HG03469 (cell line): ENCODE measurements around the gene HOXB2.

ENCODE experiments used
- ATAC-seq: cut with Tn5 transposase; IDR thresholded peaks from one replicate; pipeline ENCODE4 v1.9.1; 2021; ENCODE audit warnings: mild to moderate bottlenecking, moderate library complexity, moderate number of reproducible peaks; ENCODE audit not compliant: unreplicated experiment

Gene HOXB2

GRCh38 chr17:48566717-48567116, 21.8 kb upstream of the HOXB2 start:
- ATAC-seq, result no peak

- no peak for ATAC-seq
These were observed 21.2 kb upstream of the HOXB2 start for GRCh38 chr17:48565925-48566710.

GRCh38 chr17:48565022-48565554, 20.2 kb upstream of the HOXB2 start:
- no peak for ATAC-seq

- no peak for ATAC-seq
These were observed 19.5 kb upstream of the HOXB2 start for GRCh38 chr17:48564188-48565021.

GRCh38 chr17:48563867-48564187, 18.9 kb upstream of the HOXB2 start:
- ATAC-seq, result no peak

- no peak for ATAC-seq
These were observed 18.5 kb upstream of the HOXB2 start for GRCh38 chr17:48563385-48563838.

GRCh38 chr17:48562934-48563333, 18.0 kb upstream of the HOXB2 start:
- no peak for ATAC-seq

- ATAC-seq, result no peak
These were observed 17.2 kb upstream of the HOXB2 start for GRCh38 chr17:48561884-48562810.

GRCh38 chr17:48559840-48560817, 15.2 kb upstream of the HOXB2 start:
- ATAC-seq, result no peak

- ATAC-seq, result no peak
These were observed 14.4 kb upstream of the HOXB2 start for GRCh38 chr17:48559122-48559839.

GRCh38 chr17:48558831-48559121, 13.9 kb upstream of the HOXB2 start:
- ATAC-seq, result no peak

- ATAC-seq, result no peak
These were observed 13.3 kb upstream of the HOXB2 start for GRCh38 chr17:48558057-48558830.

- ATAC-seq, result no peak
These were observed 11.9 kb upstream of the HOXB2 start for GRCh38 chr17:48556576-48557401.

GRCh38 chr17:48556229-48556575, 11.3 kb upstream of the HOXB2 start:
- no peak for ATAC-seq

- no peak for ATAC-seq
These were observed 10.6 kb upstream of the HOXB2 start for GRCh38 chr17:48555258-48556228.

- ATAC-seq, result no peak
These were observed 9.7 kb upstream of the HOXB2 start for GRCh38 chr17:48554412-48555257.
